TTC549 (cell line): Measurements from ENCODE around the gene PSMD5.

Experiments used
- FAIRE-seq: peaks from 2 replicates; lab custom pipeline; 2012; peaks lifted over from hg19 to GRCh38; lab: Jason Lieb, UNC

PSMD5 gene

GRCh38 chr9:120801441-120801840, 41.3 kb downstream of the PSMD5 start:
- no peak for FAIRE-seq

- no peak for FAIRE-seq
These were observed 49.6 kb downstream of the PSMD5 start, which contains the start of gene FBXW2 for GRCh38 chr9:120792898-120793765. TSS of gene FBXW2 (minus strand) at chr9:120793416. CDS start at chr9:120788258, 5,158 bp downstream.

GRCh38 chr9:120791161-120791560, 51.6 kb downstream of the PSMD5 start:
- no peak for FAIRE-seq

- no peak for FAIRE-seq
These were observed 54.8 kb downstream of the PSMD5 start for GRCh38 chr9:120787933-120788332.

GRCh38 chr9:120783602-120784047, 59.1 kb downstream of the PSMD5 start:
- FAIRE-seq: no peak

GRCh38 chr9:120781236-120781635, 61.5 kb downstream of the PSMD5 start:
- no peak for FAIRE-seq

GRCh38 chr9:120780367-120780766, 62.4 kb downstream of the PSMD5 start:
- FAIRE-seq: no peak

- FAIRE-seq: no peak
These were observed 63.5 kb downstream of the PSMD5 start for GRCh38 chr9:120779227-120779626.

- no peak for FAIRE-seq
These were observed 64.0 kb downstream of the PSMD5 start for GRCh38 chr9:120778758-120779157.

- FAIRE-seq: no peak
These were observed 65.5 kb downstream of the PSMD5 start for GRCh38 chr9:120777229-120777628.

- FAIRE-seq: no peak
These were observed 65.9 kb downstream of the PSMD5 start for GRCh38 chr9:120776788-120777187.

- FAIRE-seq: no peak
These were observed 66.9 kb downstream of the PSMD5 start for GRCh38 chr9:120775859-120776258.

GRCh38 chr9:120774719-120775118, 68.0 kb downstream of the PSMD5 start:
- FAIRE-seq: no peak

GRCh38 chr9:120773256-120773655, 69.5 kb downstream of the PSMD5 start:
- FAIRE-seq: no peak

- no peak for FAIRE-seq
These were observed 71.8 kb downstream of the PSMD5 start for GRCh38 chr9:120770931-120771330.

- FAIRE-seq: no peak
These were observed 73.8 kb downstream of the PSMD5 start for GRCh38 chr9:120768886-120769285.

- FAIRE-seq: no peak
These were observed 74.5 kb downstream of the PSMD5 start for GRCh38 chr9:120768247-120768646.

GRCh38 chr9:120767451-120767850, 75.3 kb downstream of the PSMD5 start:
- no peak for FAIRE-seq
